ENCODE data around the gene PLA2G4B.

GRCh38 chr15:41795996-41796856 is 42.4 kb upstream of the PLA2G4B start:
- TF ChIP-seq CTCF (IDR thresholded peaks at IDR 0.05; ENCODE audit: insufficient read depth, low read depth, low read length), result no peak
- TF ChIP-seq EZH2 (IDR thresholded peaks at IDR 0.05; ENCODE audit: insufficient read depth, low read length), result no peak

Measured in astrocyte (in vitro differentiated cells and primary cell).